Activated T-helper 1 cell treated with anti-CD3 and anti-CD28 coated beads, Interleukin-12 subunit alpha, Interleukin-12 subunit beta, Interleukin-2, Interleukin-4 antibody, amounts not matched to agents 30 ng/mL and 10 ng/mL and 1 ng/mL, durations not matched to agents 14 hours and 24 hours and 36 hours (primary cell): ENCODE results near the gene USP53. TPM values are rescaled to one million over a fixed set of nuclear protein-coding genes. Genes with fewer than 3 reads are reported as not detected.
A peak's percentile ranks its signal among the peaks of the same experiment; 100 is the strongest.
"Not testable (repeated sequence)": the region's sequence is repeated elsewhere in the genome, so short reads cannot be mapped to it uniquely, and the experiment has no call there.

Source experiments
- DNase-seq: peaks from one replicate; pipeline ENCODE4 v3.0.0; 2021; ENCODE audit warnings: low spot score
- H3K27ac Mint-ChIP-seq: one replicate; pipeline ENCODE4 v1.8.0; 2021; ENCODE audit warnings: mild to moderate bottlenecking, mixed read lengths
- H3K27me3 Mint-ChIP-seq: one replicate; pipeline ENCODE4 v1.8.0; 2022; ENCODE audit warnings: mild to moderate bottlenecking, moderate library complexity, mixed read lengths; ENCODE audit not compliant: insufficient read depth
- H3K36me3 Mint-ChIP-seq: one replicate; pipeline ENCODE4 v1.8.0; 2021; ENCODE audit warnings: low read depth, mixed read lengths
- H3K4me1 Mint-ChIP-seq: one replicate; pipeline ENCODE4 v1.8.0; 2021; ENCODE audit warnings: low read depth, mixed read lengths
- H3K4me3 Mint-ChIP-seq: one replicate; pipeline ENCODE4 v1.8.0; 2021; ENCODE audit warnings: mild to moderate bottlenecking, moderate library complexity, mixed read lengths
- H3K9me3 Mint-ChIP-seq: one replicate; pipeline ENCODE4 v1.8.0; 2021; ENCODE audit warnings: mixed read lengths
- intact Hi-C: fragments of 100-400 bp; cut with micrococcal nuclease; formaldehyde crosslinking; loops from one replicate; pipeline ENCODE4 v1.15.1; 2024
- total RNA-seq: library from RNA; stranded (reverse); gene quantifications from 2 replicates; pipeline ENCODE4 v1.2.3, GENCODE V29; 2022

Gene USP53
- total RNA-seq, 1 donor from 2014 or later, result 6.1 TPM

DNA sequence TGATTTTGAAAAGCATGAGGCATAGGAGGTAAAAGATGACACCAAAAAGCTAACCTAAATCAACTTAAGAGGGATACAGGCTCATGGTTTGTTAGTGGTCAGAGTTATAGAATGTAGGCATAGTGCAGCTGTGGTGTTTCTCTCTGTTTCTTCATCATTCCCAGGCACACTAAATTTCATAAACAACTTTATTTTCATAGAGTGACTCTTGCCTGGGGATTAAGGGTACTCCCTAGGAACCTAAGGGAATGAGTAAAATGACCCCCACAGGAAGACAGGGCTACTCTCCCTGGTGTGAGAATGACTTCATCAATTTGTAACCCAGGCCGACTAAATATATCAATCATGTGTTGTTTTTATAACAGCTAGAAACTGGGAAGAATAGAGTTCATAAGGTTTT lies 98.3 kb downstream of the USP53 start:
- Mint-ChIP-seq H3K4me1 (no peaks in the 10 kb centered on the region), H3K9me3 (no peaks in the 10 kb centered on the region), H3K27me3 (peaks cover 16% of the 10 kb centered on the region), H3K4me3 (no peak overlapping the region), H3K27ac (no peak overlapping the region), H3K36me3 (no peaks in the 10 kb centered on the region)
- intact Hi-C loops, result loop anchor here (10.0 kb wide), 1 partner anchor 474 kb away; no protein-coding TSS in a partner anchor
- DNase-seq, result no peak

DNA sequence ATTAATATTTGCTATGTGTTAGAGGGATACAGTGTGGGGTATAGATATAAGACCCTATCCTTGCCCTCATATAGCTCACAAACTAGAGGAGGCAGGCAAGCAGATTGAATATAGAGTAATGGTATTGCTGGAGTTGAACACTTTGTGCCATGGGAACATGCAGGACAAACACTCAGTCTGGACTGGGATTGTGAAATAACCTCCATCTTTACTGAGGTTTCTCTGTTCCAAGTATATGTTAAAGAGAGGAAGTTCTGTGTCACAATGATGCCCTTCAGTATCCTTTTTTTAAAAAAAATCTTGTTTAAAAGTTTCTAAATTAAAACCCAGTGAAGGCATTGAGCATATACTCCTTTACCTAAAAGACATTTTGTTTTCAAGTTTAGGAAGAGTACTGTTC lies 100.7 kb downstream of the USP53 start:
- Mint-ChIP-seq H3K4me3 (no peak overlapping the region), H3K4me1 (no peaks in the 10 kb centered on the region), H3K36me3 (no peaks in the 10 kb centered on the region), H3K27ac (no peak overlapping the region), H3K27me3 (peaks cover 13% of the 10 kb centered on the region), H3K9me3 (no peaks in the 10 kb centered on the region)
- intact Hi-C loops, result loop anchor here (10.0 kb wide), 1 partner anchor 472 kb away; no protein-coding TSS in a partner anchor
- DNase-seq, result no peak

- Mint-ChIP-seq H3K27me3 (peaks cover 12% of the 10 kb centered on the region), H3K4me3 (no peak overlapping the region), H3K36me3 (no peaks in the 10 kb centered on the region), H3K4me1 (no peaks in the 10 kb centered on the region), H3K27ac (no peak overlapping the region), H3K9me3 (no peaks in the 10 kb centered on the region)
- intact Hi-C loops, result loop anchor here (1.0 to 10.0 kb wide), 4 partner anchors 179 to 736 kb away; no protein-coding TSS in a partner anchor
- peak; percentile 10 for DNase-seq
Observed at GRCh38 chr4:119314356-119314755, 101.8 kb downstream of the USP53 start.

- H3K36me3 Mint-ChIP-seq, result no peaks in the 10 kb centered on the region
- H3K4me3 Mint-ChIP-seq, result no peak overlapping the region
- peaks cover 12% of the 10 kb centered on the region for H3K27me3 Mint-ChIP-seq
- no peak overlapping the region for H3K27ac Mint-ChIP-seq
- no peak for DNase-seq
- no peaks in the 10 kb centered on the region for H3K9me3 Mint-ChIP-seq
- intact Hi-C loops, result loop anchor here (5.0 to 10.0 kb wide), 2 partner anchors 137 to 470 kb away; no protein-coding TSS in a partner anchor
- H3K4me1 Mint-ChIP-seq, result no peaks in the 10 kb centered on the region
Observed at GRCh38 chr4:119315036-119315435, 102.5 kb downstream of the USP53 start.

DNA sequence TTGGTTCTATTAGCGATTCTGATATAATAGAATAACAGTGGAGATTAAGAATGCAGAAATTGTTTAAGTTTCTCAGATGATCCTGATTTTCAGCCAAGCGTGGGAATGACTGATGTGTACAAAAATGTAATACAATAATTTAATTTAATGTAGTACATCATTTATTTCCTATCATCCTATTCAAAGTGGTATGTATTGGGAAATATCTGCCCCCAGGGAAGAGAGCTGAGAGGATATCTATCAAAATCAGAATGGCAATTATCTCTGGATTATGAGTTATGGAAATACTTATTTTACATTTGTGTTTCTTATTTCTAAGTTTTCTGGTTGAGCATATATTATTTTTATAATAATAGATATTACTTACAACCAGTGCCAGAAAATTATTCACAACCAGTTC lies 105.5 kb downstream of the USP53 start:
- DNase-seq, result no peak
- no peaks in the 10 kb centered on the region for H3K4me1 Mint-ChIP-seq
- intact Hi-C loops, result loop anchor here (5.0 to 10.0 kb wide), 2 partner anchors 134 to 467 kb away; no protein-coding TSS in a partner anchor

DNA sequence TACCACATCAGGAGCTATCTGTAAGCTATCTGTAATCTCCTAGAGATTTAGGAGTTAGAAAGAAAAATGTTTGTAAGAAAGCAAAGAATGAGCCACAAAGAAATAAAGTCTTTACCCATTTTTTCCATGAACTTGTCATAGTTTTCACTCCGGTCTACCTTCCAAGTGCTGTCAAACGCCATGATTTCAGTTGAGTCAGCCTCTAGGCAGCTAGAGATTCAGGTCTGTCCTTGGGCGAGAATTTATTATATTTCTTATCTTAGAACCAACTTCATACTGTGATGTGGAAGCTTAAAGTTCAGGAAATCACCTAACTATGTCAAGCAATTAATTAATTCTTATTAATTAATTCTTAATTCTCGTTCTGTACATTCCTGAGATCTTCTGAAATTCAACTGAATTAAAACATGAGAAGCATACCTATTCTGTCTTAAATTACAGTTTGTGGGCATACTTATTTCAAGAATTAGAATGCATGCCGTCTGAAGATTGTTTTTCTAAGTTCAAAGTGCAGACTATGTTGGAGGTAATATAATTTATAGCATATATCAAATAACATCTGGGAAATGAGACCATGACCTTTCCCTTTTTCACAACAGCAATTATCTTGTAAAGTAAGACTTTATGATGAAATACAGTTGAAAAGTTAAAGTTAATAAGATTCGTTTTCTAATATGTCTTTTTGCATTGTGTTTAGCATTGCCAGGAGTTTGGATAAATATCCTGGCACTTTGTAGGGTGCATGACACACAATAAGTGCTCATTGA lies 109.6 kb downstream of the USP53 start, which contains the start of gene FABP2:
Gene FABP2 (minus strand): TSS at position 218 of the 767 bp plus-strand sequence. CDS start 36 bp downstream, at position 182.
- Mint-ChIP-seq H3K4me3 (no peak within 1 kb of the TSS), H3K27ac (no peak within 1 kb of the TSS), H3K27me3 (peaks cover 6% of the 10 kb centered on the region), H3K9me3 (no peaks in the 10 kb centered on the region), H3K4me1 (no peaks in the 10 kb centered on the region), H3K36me3 (no peaks in the 10 kb centered on the region)
- intact Hi-C loops, result no loop called here
- DNase-seq, result no peak

More for the DNA sequence above, 105.5 kb downstream of the USP53 start:
- Mint-ChIP-seq H3K27ac (no peak overlapping the region), H3K36me3 (no peaks in the 10 kb centered on the region), H3K4me3 (no peak overlapping the region), H3K27me3 (peaks cover 12% of the 10 kb centered on the region), H3K9me3 (no peaks in the 10 kb centered on the region)

GRCh38 chr4:119328695-119329094 lies 116.2 kb downstream of the USP53 start:
- no peak for DNase-seq
- no peak overlapping the region for H3K4me3 Mint-ChIP-seq
- no peak overlapping the region for H3K27ac Mint-ChIP-seq
- no peaks in the 10 kb centered on the region for H3K36me3 Mint-ChIP-seq
- no peaks in the 10 kb centered on the region for H3K4me1 Mint-ChIP-seq
- peaks cover 6% of the 10 kb centered on the region for H3K27me3 Mint-ChIP-seq
- H3K9me3 Mint-ChIP-seq, result no peaks in the 10 kb centered on the region
- intact Hi-C loops, result no loop called here

DNA sequence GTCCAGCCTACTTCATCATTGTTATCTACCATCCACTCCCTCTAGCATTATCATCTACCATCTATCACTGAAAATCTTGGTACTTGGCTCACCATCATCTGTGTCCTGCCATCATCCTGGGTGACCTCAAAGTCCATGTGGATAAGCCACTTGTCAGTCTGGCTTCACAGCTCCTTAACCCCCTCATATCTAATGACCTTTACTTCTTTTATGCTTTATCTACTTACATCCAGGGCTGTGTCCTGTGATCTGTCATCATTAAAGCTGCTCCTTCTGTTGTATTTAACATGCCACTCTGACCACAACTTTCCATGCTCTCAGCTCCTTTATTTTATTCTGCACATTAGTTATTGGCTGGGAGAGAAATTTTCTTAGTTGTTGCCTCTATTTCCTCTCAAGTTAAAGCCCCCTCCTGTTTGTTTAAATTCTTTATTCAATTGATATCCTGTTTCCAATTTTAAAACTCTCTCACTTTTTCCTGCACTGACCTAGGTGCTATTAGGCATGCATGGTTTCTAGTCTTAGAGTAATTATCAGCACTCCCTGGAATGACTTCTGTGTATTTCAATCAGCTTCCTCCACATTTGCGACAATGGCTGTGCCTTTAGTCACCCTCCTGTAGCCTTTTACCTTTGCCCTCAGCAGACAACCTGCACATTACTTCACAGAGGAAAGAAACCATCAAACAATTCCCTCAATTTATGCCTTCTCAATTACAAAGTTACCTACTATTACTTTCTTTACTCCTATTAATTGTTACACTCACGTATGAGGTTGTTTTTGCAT lies 117.5 kb downstream of the USP53 start:
- Mint-ChIP-seq H3K4me1 (no peaks in the 10 kb centered on the region), H3K4me3 (no peak overlapping the region), H3K27ac (no peak overlapping the region), H3K27me3 (peaks cover 6% of the 10 kb centered on the region), H3K9me3 (no peaks in the 10 kb centered on the region), H3K36me3 (no peaks in the 10 kb centered on the region)
- DNase-seq, result no peak
- intact Hi-C loops, result no loop called here

DNA sequence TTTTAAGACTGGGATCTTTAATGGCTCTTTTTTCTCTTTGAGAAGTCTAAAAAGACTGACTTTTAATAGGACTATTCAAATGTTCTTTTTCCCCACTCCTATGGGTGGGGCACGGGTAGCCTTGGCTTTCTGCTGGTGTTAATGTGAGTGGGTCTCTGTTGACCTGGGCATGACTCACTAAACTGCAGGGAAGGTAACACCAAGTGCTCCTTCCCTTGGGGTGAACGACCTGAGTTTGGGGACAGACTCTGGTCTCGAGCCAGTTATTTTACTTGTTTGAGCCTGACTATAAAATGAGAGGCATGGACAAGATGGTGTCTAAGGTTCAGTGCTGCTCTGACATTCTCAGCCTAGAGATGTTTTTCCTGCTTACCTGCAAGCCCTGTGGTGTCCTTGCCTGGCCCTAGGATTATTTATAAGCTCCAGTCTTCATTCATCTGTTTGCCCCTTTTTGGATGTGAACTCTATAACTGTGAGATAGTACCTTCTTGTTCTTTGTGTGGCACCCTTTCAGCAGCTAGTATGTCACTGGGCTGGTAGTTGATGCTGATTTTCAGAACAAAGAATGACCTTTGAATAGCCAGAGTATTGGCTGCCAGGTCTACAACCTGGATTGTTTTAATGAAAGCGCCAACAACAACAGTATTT lies 123.9 kb downstream of the USP53 start:
- DNase-seq, H3K4me1 Mint-ChIP-seq, H3K9me3 Mint-ChIP-seq, H3K27me3 Mint-ChIP-seq, H3K4me3 Mint-ChIP-seq, intact Hi-C loops, H3K36me3 Mint-ChIP-seq, H3K27ac Mint-ChIP-seq: not testable (repeated sequence)

DNA sequence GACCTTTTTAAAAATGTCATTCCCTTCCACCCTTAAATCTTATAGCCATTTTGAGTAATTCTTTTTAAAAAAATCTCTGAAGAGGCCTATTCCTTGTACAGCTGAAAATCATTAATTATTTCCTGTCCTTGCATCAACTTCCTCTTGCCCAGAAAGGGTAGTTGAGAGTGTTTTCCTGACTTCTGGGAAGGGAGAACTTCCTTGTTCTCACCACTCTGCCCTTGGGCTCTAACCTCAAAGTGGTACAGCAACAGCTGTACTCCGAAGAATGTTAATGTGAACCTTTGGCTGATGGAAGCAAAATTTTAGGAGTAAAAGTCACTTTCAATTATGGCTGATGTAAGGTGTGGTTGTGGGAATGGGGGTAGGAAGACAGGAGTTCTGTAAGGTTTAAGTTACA lies 124.5 kb downstream of the USP53 start:
- H3K4me1 Mint-ChIP-seq, result no peaks in the 10 kb centered on the region
- DNase-seq, result no peak
- H3K9me3 Mint-ChIP-seq, result no peaks in the 10 kb centered on the region
- H3K27ac Mint-ChIP-seq, result no peak overlapping the region
- H3K27me3 Mint-ChIP-seq, result no peaks in the 10 kb centered on the region
- intact Hi-C loops, result no loop called here
- H3K36me3 Mint-ChIP-seq, result no peaks in the 10 kb centered on the region
- H3K4me3 Mint-ChIP-seq, result no peak overlapping the region

DNA sequence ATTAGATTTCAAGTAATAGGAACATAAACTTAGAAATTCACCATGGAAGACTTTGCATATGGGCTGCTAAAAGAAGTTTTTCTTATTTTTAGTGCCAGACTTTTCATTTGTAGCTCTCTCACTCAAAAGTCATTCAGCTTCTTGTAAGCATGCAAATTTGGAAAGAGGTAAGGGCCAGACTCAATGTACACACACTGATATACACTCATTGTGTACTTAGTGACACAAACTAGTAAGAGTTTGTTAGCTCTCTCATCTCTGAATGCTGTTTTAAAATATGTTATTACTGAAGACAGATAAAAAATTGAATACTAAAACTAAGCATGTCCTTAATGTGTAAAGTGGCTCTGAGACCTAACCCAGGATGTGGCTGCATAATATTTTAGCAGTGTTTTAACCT lies 127.4 kb downstream of the USP53 start:
- H3K9me3 Mint-ChIP-seq, DNase-seq, H3K4me3 Mint-ChIP-seq, intact Hi-C loops, H3K27ac Mint-ChIP-seq, H3K4me1 Mint-ChIP-seq, H3K36me3 Mint-ChIP-seq, H3K27me3 Mint-ChIP-seq: not testable (repeated sequence)

GRCh38 chr4:119343293-119343692 lies 130.8 kb downstream of the USP53 start:
- intact Hi-C loops, H3K9me3 Mint-ChIP-seq, H3K36me3 Mint-ChIP-seq, H3K4me1 Mint-ChIP-seq, H3K27me3 Mint-ChIP-seq, DNase-seq, H3K4me3 Mint-ChIP-seq, H3K27ac Mint-ChIP-seq: not testable (repeated sequence)
